ENCODE results near the gene GRM8. TPM values are rescaled to one million over a fixed set of nuclear protein-coding genes. Genes with fewer than 3 reads are reported as not detected.

The GRM8 gene
- total RNA-seq, 1 experiment from 2014 or later = 1.8 TPM

DNA sequence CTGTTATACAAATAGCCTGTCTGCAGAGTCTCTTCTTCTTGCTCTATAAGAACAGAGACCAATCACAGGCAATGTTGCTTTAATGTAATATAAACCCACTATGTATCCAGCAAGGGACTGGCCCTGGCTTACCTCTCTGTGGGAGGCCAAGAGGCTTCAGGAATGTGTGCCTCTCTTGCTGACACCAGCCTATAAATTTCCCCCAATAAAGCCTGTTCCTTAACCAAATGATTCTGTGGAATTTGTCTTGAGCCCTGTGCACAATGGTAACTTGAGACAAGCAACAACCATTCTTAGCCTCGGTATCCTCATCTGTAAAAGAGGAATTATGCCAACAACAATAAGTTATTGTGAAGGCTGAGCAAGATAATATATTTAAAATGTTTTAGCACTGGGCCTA is 563.7 kb downstream of the GRM8 start:
- no peak overlapping the region for H4K8ac ChIP-seq (replicated peaks; ENCODE audit: insufficient read length, low read depth, low read length)
- peaks cover 6 to 12% of the 10 kb centered on the region in 2 experiments; a peak in 4 of 5 replicates for H3K9me3 Mint-ChIP-seq
- WGBS (ENCODE audit: extremely low coverage, insufficient read length, low lambda C conversion rate) = no CpG with 5 or more reads among the region's 1 CpG
- H3K79me1 ChIP-seq (ENCODE audit: insufficient read depth, low read depth, low read length, poor library complexity, severe bottlenecking) = no peaks in the 10 kb centered on the region
- H3K23me2 ChIP-seq (ENCODE audit: insufficient read length, low read depth, low read length, poor library complexity, severe bottlenecking) = no peaks in the 10 kb centered on the region
- H3K4ac ChIP-seq (ENCODE audit: low read depth, low read length) = no peak overlapping the region
- no peaks in the 10 kb centered on the region for H4K20me1 ChIP-seq (ENCODE audit: control insufficient read depth, insufficient read depth, insufficient read length)
- H3K14ac ChIP-seq (ENCODE audit: insufficient read depth, low read length) = no peak overlapping the region
- H3K79me2 ChIP-seq (ENCODE audit: insufficient read depth, low read length) = no peaks in the 10 kb centered on the region
- no peak overlapping the region for H2AK5ac ChIP-seq (ENCODE audit: insufficient read length, low read length)
- no peak overlapping the region for H2BK12ac ChIP-seq (ENCODE audit: insufficient read length, low read depth, low read length)
- H2BK120ac ChIP-seq (ENCODE audit: low read depth, low read length, poor library complexity, severe bottlenecking) = no peak overlapping the region
- no peaks in the 10 kb centered on the region for H3K9me3 ChIP-seq (ENCODE audit: control insufficient read depth, low read depth, low read length)
- TF ChIP-seq, protein P1, sequence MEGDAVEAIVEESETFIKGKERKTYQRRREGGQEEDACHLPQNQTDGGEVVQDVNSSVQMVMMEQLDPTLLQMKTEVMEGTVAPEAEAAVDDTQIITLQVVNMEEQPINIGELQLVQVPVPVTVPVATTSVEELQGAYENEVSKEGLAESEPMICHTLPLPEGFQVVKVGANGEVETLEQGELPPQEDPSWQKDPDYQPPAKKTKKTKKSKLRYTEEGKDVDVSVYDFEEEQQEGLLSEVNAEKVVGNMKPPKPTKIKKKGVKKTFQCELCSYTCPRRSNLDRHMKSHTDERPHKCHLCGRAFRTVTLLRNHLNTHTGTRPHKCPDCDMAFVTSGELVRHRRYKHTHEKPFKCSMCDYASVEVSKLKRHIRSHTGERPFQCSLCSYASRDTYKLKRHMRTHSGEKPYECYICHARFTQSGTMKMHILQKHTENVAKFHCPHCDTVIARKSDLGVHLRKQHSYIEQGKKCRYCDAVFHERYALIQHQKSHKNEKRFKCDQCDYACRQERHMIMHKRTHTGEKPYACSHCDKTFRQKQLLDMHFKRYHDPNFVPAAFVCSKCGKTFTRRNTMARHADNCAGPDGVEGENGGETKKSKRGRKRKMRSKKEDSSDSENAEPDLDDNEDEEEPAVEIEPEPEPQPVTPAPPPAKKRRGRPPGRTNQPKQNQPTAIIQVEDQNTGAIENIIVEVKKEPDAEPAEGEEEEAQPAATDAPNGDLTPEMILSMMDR (conservative IDR thresholded peaks at IDR 0.05) = no peak
- no peak overlapping the region for H3K23ac ChIP-seq (ENCODE audit: insufficient read length, low read depth, low read length)
- H2AFZ ChIP-seq (ENCODE audit: low read length) = no peak overlapping the region
- H2BK5ac ChIP-seq (ENCODE audit: insufficient read length, low read length) = no peak overlapping the region
- H3K27ac Mint-ChIP-seq = no peak overlapping the region; a peak in 1 of 7 replicates
- H2BK20ac ChIP-seq (ENCODE audit: low read depth, low read length, poor library complexity, severe bottlenecking) = no peak overlapping the region
- peaks cover 2 to 15% (median 2%) of the 10 kb centered on the region in 3 experiments for H3K36me3 Mint-ChIP-seq (ENCODE audit: insufficient read depth in 1 of 3, low read depth in 3 of 3)
- no peak overlapping the region for H3K27ac ChIP-seq (ENCODE audit: insufficient read length, low read depth, low read length)
- no peak for DNase-seq
- no peak overlapping the region for H3K56ac ChIP-seq (ENCODE audit: insufficient read length, low read depth, low read length)
- H3K4me2 ChIP-seq (ENCODE audit: insufficient read depth, insufficient read length, low read length) = no peak overlapping the region
- no peaks in the 10 kb centered on the region for H3K27me3 Mint-ChIP-seq (ENCODE audit: low read depth)
- H3K27me3 ChIP-seq (ENCODE audit: insufficient read depth, low read length) = no peaks in the 10 kb centered on the region
- no peak overlapping the region for H3K18ac ChIP-seq (ENCODE audit: insufficient read length, low read depth, low read length)
- H3K4me3 Mint-ChIP-seq = no peak overlapping the region
- H3K4me1 ChIP-seq (ENCODE audit: insufficient read depth, low read length) = no peaks in the 10 kb centered on the region
- peaks cover 19 to 30% of the 10 kb centered on the region in 2 experiments for H3K4me1 Mint-ChIP-seq
- no peak overlapping the region for H4K91ac ChIP-seq (ENCODE audit: insufficient read length, low read depth, low read length)
- no peak overlapping the region for H3T11ph ChIP-seq (ENCODE audit: low read length)
- H4K5ac ChIP-seq (ENCODE audit: insufficient read length, low read depth, low read length) = no peak overlapping the region
- no peak overlapping the region for H3K9ac ChIP-seq (ENCODE audit: extremely low read depth, insufficient read length, low read length)
- H2BK15ac ChIP-seq (ENCODE audit: low read depth, low read length) = no peak overlapping the region

Data from H9 (cell line).